ENCODE data around the gene PLPP1. TPM values are rescaled to one million over a fixed set of nuclear protein-coding genes. Genes with fewer than 3 reads are reported as not detected.

Gene PLPP1
- total RNA-seq, 1 donor from 2014 or later, result 48.1 TPM

DNA sequence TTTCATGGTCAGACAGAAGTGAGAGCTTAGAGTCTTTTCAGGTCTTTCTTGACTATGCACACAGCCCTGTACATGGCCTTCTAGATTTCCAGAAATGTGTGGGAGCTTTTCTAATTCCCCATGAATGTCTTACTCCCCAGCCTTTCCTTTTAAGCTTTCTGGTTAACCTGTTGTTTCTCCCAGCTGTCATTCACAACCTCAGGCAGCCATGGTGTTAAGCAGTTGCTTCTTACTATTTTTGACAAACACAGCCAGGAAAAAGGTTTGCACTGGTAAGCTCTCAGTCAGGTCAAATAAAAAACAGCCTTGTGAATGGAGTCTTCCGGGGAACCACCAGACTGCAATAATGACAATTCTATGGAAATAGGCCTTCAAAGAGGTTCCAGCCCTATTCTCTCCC is 142.1 kb downstream of the PLPP1 start:
- no peaks in the 10 kb centered on the region for H3K27me3 ChIP-seq (ENCODE audit: low read depth)
- no peak for DNase-seq
- TF ChIP-seq, protein P1, sequence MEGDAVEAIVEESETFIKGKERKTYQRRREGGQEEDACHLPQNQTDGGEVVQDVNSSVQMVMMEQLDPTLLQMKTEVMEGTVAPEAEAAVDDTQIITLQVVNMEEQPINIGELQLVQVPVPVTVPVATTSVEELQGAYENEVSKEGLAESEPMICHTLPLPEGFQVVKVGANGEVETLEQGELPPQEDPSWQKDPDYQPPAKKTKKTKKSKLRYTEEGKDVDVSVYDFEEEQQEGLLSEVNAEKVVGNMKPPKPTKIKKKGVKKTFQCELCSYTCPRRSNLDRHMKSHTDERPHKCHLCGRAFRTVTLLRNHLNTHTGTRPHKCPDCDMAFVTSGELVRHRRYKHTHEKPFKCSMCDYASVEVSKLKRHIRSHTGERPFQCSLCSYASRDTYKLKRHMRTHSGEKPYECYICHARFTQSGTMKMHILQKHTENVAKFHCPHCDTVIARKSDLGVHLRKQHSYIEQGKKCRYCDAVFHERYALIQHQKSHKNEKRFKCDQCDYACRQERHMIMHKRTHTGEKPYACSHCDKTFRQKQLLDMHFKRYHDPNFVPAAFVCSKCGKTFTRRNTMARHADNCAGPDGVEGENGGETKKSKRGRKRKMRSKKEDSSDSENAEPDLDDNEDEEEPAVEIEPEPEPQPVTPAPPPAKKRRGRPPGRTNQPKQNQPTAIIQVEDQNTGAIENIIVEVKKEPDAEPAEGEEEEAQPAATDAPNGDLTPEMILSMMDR (IDR thresholded peaks at IDR 0.05), result no peak
- H3K4me1 ChIP-seq, result no peaks in the 10 kb centered on the region
- no peak overlapping the region for H3K4me3 ChIP-seq
- H3K27ac ChIP-seq, result no peak overlapping the region
- ATAC-seq, result no peak
- H3K9me3 ChIP-seq, result peaks cover 9% of the 10 kb centered on the region
- H3K36me3 ChIP-seq, result peaks cover 56% of the 10 kb centered on the region
- intact Hi-C loops (cut with DNase I), result no loop called here

DNA sequence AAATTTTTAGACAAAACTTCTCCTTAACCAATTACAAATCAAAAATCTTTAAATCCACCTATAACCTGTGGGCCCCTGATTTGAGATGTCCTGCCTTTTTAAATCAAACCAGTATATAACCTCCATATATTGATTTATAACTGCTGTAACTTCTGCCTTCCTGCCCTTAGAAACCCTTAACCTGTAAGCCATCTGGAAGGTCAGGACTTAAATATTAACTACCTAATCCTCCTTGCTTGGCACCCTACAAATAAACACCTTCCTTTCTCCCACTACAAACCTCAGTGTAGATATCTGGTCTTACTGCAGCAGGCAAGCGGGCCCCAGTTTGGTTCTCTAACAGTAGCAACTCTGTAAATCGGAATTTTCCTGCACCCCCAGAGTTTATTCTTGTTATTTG is 143.1 kb downstream of the PLPP1 start:
- no peak overlapping the region for H3K4me3 ChIP-seq
- intact Hi-C loops (cut with DNase I), result no loop called here
- TF ChIP-seq, protein P1 (IDR thresholded peaks at IDR 0.05), result no peak
- H3K27ac ChIP-seq, result no peak overlapping the region
- no peaks in the 10 kb centered on the region for H3K27me3 ChIP-seq (ENCODE audit: low read depth)
- DNase-seq (no peak), ATAC-seq (no peak)
- H3K36me3 ChIP-seq, result peaks cover 50% of the 10 kb centered on the region
- H3K9me3 ChIP-seq, result peaks cover 9% of the 10 kb centered on the region
- H3K4me1 ChIP-seq, result no peaks in the 10 kb centered on the region

DNA sequence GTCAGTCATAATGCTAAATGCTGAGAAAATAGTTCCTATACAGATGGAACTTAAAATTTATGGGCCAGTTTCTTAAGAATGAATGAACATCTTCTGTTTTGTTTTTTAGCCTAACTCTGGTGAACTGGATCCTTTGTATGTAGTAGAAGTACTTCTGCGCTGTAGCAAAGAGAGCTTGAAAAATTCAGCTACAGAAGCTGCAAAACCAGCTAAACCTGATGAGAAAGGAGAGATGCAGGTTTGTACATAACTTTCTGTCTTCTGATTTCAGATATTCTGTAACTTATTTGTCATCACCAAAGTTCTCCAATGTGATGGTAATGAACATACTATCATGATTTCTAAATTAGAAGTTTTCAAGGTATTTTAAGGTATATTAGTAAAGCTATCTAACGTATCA is 146.9 kb downstream of the PLPP1 start:
- Histone ChIP-seq H3K27me3 (ENCODE audit: low read depth) (no peaks in the 10 kb centered on the region), H3K4me1 (no peaks in the 10 kb centered on the region), H3K27ac (no peak overlapping the region), H3K9me3 (peaks cover 19% of the 10 kb centered on the region), H3K36me3 (peaks cover 50% of the 10 kb centered on the region), H3K4me3 (no peak overlapping the region)
- no peak for DNase-seq
- intact Hi-C loops (cut with DNase I), result no loop called here
- ATAC-seq, result no peak
- TF ChIP-seq, protein P1 (IDR thresholded peaks at IDR 0.05), result no peak

DNA sequence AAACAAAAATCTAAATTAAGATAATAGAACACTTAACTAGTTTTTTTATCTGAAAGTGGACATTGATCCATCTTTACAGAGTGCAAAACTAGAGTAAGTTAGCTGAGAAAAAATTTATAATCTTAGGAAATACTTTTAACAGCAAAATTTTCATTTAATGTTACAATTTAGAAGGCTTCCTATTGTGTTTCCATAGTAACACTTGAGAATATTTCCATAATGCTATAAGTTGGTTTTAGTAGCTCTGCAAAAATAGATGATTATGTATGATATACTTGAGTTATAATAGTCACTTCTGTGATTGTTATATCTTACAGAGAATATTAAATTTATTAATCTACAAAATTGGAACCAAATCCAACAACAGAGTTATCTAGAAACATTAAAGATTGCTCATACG is 148.4 kb downstream of the PLPP1 start:
- Histone ChIP-seq H3K4me3 (no peak overlapping the region), H3K27ac (no peak overlapping the region), H3K27me3 (ENCODE audit: low read depth) (no peaks in the 10 kb centered on the region), H3K4me1 (no peaks in the 10 kb centered on the region), H3K36me3 (peaks cover 45% of the 10 kb centered on the region), H3K9me3 (peaks cover 13% of the 10 kb centered on the region)
- ATAC-seq, result no peak
- no peak for DNase-seq
- TF ChIP-seq, protein P1 (IDR thresholded peaks at IDR 0.05), result no peak
- intact Hi-C loops (cut with DNase I), result no loop called here

DNA sequence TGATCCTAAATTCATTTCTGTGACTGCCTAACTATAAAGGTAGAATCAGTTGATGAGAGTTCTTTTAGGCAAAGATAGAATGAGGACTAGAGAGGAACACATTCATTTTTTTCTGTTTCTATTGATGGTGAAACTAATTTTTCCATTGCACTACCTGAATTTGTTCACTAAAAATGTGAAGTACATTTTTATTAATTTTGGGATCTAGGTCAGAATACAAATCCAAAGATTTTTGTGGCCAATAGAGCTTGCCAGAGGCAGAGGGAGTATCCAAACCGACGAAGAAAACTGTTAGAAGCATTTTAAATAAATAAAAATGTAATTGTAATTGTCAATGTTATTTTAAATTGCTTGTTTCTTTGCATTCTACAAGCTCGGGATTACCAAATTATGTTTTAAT is 148.9 kb downstream of the PLPP1 start:
- peaks cover 48% of the 10 kb centered on the region for H3K36me3 ChIP-seq
- H3K27ac ChIP-seq, result no peak overlapping the region
- H3K4me1 ChIP-seq, result no peaks in the 10 kb centered on the region
- TF ChIP-seq, protein P1 (IDR thresholded peaks at IDR 0.05), result no peak
- intact Hi-C loops (cut with DNase I), result no loop called here
- H3K4me3 ChIP-seq, result no peak overlapping the region
- ATAC-seq, result no peak
- no peaks in the 10 kb centered on the region for H3K27me3 ChIP-seq (ENCODE audit: low read depth)
- DNase-seq, result no peak
- H3K9me3 ChIP-seq, result peaks cover 13% of the 10 kb centered on the region

DNA sequence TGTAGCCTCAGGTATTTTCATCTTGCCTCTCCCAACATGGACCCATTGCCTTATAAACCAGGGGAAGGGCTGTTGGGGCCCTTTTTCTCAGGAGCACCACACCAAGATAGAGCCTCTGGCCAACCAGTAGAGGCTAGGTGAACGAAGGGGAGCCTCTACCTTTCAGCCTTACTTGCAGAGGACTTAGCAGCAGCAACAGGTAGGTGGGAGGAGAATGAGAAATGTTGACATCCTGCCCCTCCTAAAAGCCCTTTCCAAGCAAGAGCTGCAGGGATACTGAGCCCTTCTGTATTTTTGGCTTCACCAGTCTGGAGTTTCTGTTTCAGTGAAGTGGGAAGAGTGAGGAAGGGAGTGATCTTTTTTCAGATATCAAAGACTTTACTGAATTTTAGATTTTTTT is 149.5 kb downstream of the PLPP1 start:
- TF ChIP-seq, protein P1 (IDR thresholded peaks at IDR 0.05), result no peak
- ATAC-seq, result no peak
- intact Hi-C loops (cut with DNase I), result no loop called here
- DNase-seq, result no peak
- H3K4me3 ChIP-seq, result no peak overlapping the region
- H3K4me1 ChIP-seq, result no peaks in the 10 kb centered on the region
- no peaks in the 10 kb centered on the region for H3K27me3 ChIP-seq (ENCODE audit: low read depth)
- H3K36me3 ChIP-seq, result peaks cover 51% of the 10 kb centered on the region
- peaks cover 13% of the 10 kb centered on the region for H3K9me3 ChIP-seq
- no peak overlapping the region for H3K27ac ChIP-seq

Data from lower lobe of right lung (tissue), 2 donors.